ENCODE measurements around the gene DNAH12. TPM values are rescaled to one million over a fixed set of nuclear protein-coding genes. Genes with fewer than 3 reads are reported as not detected.
"Not testable (repeated sequence)": the region's sequence is repeated elsewhere in the genome, so short reads cannot be mapped to it uniquely, and the experiment has no call there.

DNAH12 gene
- total RNA-seq, 1 donor from 2014 or later: 0.22 TPM

DNA sequence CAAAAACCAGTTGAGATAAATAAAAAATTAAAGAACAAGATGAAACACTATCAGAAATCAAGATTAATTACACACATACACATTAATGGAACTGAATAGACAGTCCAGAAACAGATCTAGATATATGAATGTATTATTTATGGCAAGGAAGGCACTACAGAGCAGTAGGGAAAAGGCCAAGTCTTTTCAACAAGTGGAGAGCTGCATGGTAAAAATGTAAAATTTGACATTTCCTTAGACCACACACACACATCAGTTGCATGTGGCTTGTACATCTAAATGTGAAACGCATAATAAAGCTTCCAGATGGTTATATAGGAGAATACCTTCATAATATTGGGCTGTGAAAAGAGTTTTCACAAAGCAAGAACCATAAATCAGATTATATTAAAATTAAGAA lies 193.9 kb downstream of the DNAH12 start:
- Mint-ChIP-seq H3K27me3 (ENCODE audit: unreplicated experiment) (no peaks in the 10 kb centered on the region), H3K9me3 (ENCODE audit: unreplicated experiment) (peaks cover 1% of the 10 kb centered on the region), H3K36me3 (ENCODE audit: unreplicated experiment) (no peaks in the 10 kb centered on the region), H3K4me3 (ENCODE audit: unreplicated experiment) (no peak overlapping the region), H3K27ac (ENCODE audit: unreplicated experiment) (no peak overlapping the region), H3K4me1 (ENCODE audit: low read depth, unreplicated experiment) (no peaks in the 10 kb centered on the region)
- TF ChIP-seq, protein P1, sequence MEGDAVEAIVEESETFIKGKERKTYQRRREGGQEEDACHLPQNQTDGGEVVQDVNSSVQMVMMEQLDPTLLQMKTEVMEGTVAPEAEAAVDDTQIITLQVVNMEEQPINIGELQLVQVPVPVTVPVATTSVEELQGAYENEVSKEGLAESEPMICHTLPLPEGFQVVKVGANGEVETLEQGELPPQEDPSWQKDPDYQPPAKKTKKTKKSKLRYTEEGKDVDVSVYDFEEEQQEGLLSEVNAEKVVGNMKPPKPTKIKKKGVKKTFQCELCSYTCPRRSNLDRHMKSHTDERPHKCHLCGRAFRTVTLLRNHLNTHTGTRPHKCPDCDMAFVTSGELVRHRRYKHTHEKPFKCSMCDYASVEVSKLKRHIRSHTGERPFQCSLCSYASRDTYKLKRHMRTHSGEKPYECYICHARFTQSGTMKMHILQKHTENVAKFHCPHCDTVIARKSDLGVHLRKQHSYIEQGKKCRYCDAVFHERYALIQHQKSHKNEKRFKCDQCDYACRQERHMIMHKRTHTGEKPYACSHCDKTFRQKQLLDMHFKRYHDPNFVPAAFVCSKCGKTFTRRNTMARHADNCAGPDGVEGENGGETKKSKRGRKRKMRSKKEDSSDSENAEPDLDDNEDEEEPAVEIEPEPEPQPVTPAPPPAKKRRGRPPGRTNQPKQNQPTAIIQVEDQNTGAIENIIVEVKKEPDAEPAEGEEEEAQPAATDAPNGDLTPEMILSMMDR (IDR thresholded peaks at IDR 0.05; ENCODE audit: partially characterized antibody, unreplicated experiment): no peak
- no peak for DNase-seq

GRCh38 chr3:57339071-57339642 lies 205.0 kb downstream of the DNAH12 start:
- not testable (repeated sequence) for H3K36me3 Mint-ChIP-seq (ENCODE audit: unreplicated experiment)

GRCh38 chr3:57338272-57339070 lies 205.7 kb downstream of the DNAH12 start:
- H3K4me1 Mint-ChIP-seq (ENCODE audit: low read depth, unreplicated experiment); H3K27me3 Mint-ChIP-seq (ENCODE audit: unreplicated experiment); H3K36me3 Mint-ChIP-seq (ENCODE audit: unreplicated experiment); H3K4me3 Mint-ChIP-seq (ENCODE audit: unreplicated experiment); H3K27ac Mint-ChIP-seq (ENCODE audit: unreplicated experiment); H3K9me3 Mint-ChIP-seq (ENCODE audit: unreplicated experiment); DNase-seq: not testable (repeated sequence)

More at GRCh38 chr3:57339071-57339642, 205.0 kb downstream of the DNAH12 start:
- not testable (repeated sequence) for DNase-seq; H3K27ac Mint-ChIP-seq (ENCODE audit: unreplicated experiment); H3K4me3 Mint-ChIP-seq (ENCODE audit: unreplicated experiment); H3K4me1 Mint-ChIP-seq (ENCODE audit: low read depth, unreplicated experiment); H3K27me3 Mint-ChIP-seq (ENCODE audit: unreplicated experiment); H3K9me3 Mint-ChIP-seq (ENCODE audit: unreplicated experiment)

DNA sequence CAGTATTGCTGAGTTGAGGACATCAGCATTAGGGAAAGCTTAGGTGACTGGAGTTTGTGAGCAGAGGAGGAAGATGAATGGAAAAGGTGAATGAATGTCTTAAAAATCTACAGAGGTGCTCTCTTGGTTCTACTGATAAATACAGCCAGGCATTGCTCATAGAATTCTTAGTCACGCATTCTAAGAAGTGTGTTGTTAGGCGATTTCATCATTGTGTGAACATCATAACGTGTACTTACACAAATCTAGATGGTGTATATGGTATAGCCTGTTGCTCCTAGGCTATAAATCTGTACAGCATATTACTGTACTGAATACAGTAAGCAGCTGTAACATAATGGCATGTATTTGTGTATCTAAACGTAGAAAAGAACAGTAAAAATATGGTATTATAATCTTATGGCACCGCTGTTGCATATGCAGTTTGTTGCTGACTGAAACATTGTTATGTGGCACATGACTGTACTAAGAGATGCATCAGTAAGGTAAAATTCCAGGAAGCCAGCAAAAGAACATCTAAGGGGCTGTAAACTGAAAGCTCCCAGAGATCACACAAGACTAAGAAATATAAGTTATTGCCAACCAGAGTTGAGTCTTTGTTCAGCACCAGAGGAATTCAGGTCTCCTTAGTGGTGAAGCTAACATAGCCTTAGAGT lies 208.7 kb downstream of the DNAH12 start:
- H3K27ac Mint-ChIP-seq (ENCODE audit: unreplicated experiment): no peak overlapping the region
- DNase-seq: no peak
- H3K27me3 Mint-ChIP-seq (ENCODE audit: unreplicated experiment): no peaks in the 10 kb centered on the region
- H3K36me3 Mint-ChIP-seq (ENCODE audit: unreplicated experiment): peaks cover 6% of the 10 kb centered on the region
- no peaks in the 10 kb centered on the region for H3K4me1 Mint-ChIP-seq (ENCODE audit: low read depth, unreplicated experiment)
- TF ChIP-seq, protein P1 (IDR thresholded peaks at IDR 0.05; ENCODE audit: partially characterized antibody, unreplicated experiment): no peak
- no peak overlapping the region for H3K4me3 Mint-ChIP-seq (ENCODE audit: unreplicated experiment)
- peaks cover 2% of the 10 kb centered on the region for H3K9me3 Mint-ChIP-seq (ENCODE audit: unreplicated experiment)

DNA sequence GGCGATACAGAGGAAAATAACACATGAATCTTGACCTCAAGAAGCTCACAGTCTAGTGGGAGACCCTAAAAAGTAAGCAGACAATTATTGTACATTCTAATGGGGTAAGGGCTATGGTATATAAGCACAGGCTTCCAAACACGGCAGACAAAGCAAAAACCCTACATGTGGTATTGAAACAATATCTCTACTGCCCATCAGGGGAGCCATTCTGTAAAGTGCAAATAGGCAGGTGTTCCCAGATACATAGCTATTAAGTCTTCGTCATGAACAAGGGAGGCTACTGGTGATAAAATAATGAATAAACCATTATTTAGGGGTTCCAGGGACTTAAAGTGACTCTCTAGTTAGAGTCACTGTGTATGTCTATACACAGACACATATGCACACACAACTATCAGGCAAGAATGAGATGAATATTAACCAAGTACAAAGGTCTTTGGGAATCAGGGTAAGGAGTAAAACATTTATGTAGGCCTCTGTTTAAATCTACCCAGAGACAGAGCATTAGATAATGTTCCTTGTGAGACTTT lies 213.0 kb downstream of the DNAH12 start:
- Mint-ChIP-seq H3K4me1 (ENCODE audit: low read depth, unreplicated experiment) (no peaks in the 10 kb centered on the region), H3K27me3 (ENCODE audit: unreplicated experiment) (no peaks in the 10 kb centered on the region), H3K27ac (ENCODE audit: unreplicated experiment) (no peak overlapping the region), H3K9me3 (ENCODE audit: unreplicated experiment) (no peaks in the 10 kb centered on the region), H3K36me3 (ENCODE audit: unreplicated experiment) (no peaks in the 10 kb centered on the region), H3K4me3 (ENCODE audit: unreplicated experiment) (no peak overlapping the region)
- TF ChIP-seq, protein P1 (IDR thresholded peaks at IDR 0.05; ENCODE audit: partially characterized antibody, unreplicated experiment): no peak
- DNase-seq: no peak

GRCh38 chr3:57326498-57326897 lies 217.6 kb downstream of the DNAH12 start:
- H3K36me3 Mint-ChIP-seq (ENCODE audit: unreplicated experiment); H3K4me3 Mint-ChIP-seq (ENCODE audit: unreplicated experiment); H3K27me3 Mint-ChIP-seq (ENCODE audit: unreplicated experiment); H3K27ac Mint-ChIP-seq (ENCODE audit: unreplicated experiment); H3K9me3 Mint-ChIP-seq (ENCODE audit: unreplicated experiment); DNase-seq; H3K4me1 Mint-ChIP-seq (ENCODE audit: low read depth, unreplicated experiment): not testable (repeated sequence)

Measured in glutamatergic neuron (in vitro differentiated cells).